ENCODE measurements around the gene SEC14L2.

SEC14L2 gene

DNA sequence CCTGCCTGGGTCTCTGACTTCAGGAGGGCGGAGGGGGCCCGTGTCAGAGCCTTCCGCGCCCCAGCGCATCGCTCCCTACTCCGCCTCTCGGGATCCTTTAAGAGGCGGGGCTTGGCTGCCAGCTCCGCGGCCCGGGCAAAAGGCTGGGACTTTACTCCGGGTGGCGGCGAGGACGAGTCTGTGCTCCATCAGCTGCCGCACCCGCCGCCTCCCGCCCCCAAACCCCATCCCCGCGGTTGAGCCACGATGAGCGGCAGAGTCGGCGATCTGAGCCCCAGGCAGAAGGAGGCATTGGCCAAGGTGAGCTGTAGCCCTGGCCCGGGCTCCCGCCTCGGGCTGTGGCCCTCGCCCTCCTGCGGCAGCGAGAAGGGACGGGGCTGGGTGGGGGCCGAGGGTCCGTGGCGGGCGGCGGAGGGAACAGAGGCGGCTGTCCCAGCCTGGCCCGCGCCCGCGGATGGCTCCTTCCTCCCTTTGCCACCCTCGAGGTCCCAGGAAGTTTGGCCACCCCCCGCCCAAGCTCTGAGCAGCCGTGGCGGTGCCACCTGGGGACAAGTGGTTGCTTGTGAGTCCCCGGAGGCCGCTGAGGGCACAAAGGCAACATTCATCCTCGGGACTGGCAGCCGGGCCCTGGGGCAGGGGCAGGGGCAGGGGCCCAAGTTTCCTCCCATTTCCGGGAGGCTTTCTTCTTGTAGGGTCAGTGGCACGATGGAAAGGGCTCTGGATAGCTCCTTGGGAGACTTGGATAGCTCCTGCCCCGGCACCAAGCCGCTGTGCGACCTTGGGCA is at the start of gene SEC14L2:
TSS of gene SEC14L2 (plus strand) at position 148 of the 785 bp plus-strand sequence. CDS start at position 247, 99 bp downstream.
- peak; percentile 60 for DNase-seq

DNA sequence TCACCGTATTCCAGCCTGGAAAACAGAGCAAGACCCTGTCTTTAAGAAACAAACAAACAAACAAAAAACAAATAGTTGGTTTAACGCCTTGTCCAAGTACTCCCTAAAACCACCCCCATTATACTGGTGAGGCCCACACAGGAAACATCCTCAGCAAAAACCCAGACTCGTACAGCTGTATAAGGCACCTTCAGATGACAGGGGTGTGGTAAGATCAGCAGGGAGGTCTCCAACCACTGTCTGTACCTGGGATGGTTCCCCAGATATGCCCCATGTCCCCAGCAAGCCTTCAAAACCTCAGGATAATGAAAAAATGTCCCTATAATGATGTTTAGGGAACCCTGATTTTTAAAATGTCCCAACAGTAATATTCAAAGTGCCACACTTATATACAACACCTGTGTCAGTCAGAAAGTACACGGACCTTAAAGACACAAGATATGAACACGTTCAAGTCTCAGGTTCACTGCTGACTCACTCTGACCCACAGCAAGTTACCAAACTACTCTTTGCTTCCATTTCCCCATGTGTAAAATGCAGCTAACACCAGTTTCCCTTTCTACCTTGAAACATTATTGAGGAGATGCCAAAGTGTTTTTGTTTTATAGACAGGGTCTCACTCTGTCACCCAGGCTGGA is 49.4 kb upstream of the SEC14L2 start:
- peak; percentile 68 for DNase-seq

DNA sequence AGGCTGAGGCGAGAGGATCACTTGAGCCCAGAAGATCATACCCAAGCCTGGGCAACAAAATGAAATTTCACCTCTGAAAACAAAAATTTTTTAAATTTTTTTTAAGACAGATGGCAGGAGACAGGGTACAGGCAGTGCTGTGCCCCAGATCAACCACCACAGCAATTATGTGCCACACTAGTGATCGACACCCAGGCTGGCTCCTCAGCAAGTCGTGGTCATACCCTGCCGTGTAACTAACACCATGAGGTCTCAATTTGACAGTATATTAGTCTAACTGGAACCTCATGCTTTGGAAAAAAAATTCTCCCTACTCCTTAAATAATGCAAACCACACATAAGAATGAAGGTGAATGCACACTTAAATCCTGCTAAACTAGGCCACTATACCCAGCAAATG is 48.4 kb upstream of the SEC14L2 start:
- peak; percentile 62 for DNase-seq

DNA sequence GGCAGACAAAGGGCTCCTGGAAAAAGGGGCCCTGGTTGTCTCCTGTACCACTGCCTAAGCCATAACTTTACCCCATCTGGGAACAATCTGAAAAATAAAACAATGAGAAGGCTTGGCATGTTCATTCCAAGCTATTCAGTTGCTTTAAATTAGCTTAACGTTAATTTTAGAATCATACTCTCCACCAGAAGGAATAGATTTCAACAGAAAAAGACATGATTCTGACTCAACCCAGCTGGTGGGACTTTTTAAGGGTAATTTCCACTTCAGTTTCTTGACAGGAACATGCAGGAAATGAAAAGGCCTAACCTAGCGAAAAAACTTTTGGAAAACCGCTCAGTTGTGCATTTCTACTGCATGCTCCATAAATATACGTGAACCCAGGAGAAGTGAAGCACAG is 48.0 kb upstream of the SEC14L2 start:
- DNase-seq: no peak

DNA sequence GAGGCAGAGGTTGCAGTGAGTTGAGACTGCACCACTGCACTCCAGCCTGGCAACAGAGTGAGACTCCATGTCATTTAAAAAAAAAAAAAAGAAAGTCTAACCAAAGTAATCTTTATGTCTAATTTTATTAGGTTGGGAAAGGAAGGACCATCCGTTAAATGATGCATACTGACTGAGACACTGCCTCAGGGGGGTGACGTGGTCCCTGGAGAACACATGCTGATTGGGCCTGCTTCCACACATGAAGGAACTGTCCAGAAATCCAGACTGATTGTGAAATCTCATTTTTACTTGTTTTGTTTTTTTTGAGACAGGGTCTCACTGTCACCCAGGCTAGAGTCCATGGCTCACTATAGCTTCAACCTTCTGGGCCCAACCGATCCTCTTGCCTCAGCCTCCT is 45.6 kb upstream of the SEC14L2 start:
- no peak for DNase-seq

DNA sequence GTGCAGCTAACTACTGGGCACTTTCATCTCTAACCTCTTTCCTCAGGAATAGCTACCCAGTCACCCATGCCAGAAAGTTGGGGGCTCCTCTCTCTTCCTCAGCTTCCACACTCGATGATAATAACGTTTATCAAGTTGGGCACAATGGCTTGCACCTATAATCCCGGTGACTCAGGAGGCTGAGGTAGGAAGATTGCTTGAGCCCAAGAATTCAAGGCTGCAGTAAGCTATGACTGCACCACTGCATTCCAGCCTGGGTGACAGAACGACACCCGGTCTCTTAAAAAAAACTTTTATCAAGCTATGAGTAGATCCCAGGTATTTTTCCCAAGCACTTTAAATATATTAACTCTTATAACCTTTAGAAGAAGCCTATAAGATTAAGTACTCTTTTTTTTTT is 42.2 kb upstream of the SEC14L2 start:
- DNase-seq: no peak

DNA sequence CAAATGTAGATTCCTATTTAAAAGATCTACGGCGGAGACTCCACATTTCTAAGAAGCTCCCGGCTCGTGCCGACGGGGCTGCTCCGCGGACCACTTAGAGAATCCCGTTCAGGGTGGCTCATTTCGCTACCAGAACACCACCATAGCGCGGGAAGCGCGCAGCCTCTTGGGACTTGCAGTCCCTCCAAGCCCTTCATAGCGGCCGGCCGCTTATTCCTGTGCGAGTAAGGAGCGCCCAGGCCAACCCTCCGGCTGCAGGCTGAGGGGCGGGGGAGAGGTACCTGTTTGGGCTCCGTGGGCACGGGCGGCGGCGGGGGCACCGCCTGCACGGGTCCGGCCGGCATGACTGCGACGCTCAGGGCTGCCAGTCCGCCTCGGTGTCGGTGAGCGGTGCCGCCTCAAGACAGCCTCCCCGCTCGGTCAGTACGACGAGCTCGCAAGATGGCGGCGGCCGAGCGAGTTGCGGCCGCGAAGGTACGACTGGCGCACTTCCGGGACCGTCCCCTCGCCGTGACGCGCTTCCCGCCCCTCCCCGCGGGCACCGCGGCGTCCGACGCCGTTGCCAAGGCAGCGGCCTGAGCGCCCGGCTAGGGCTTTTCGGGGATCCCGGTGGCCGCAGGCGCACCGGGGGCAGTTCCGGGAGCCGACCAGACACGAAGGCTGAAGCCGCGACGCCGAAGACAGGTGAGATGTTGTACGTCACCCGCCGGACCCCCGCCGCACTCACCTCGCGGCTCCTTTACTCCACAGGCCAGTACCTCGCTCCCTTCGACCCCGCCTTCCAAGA is 40.2 kb upstream of the SEC14L2 start, which contains the start of the genes CCDC157 and SF3A1:
TSS of gene CCDC157 (plus strand) at position 559 of the 787 bp plus-strand sequence. CDS start 8,994 bp downstream, outside the sequence.
TSS of gene SF3A1 (minus strand) at position 446 of the 787 bp plus-strand sequence. CDS start at position 344, 102 bp downstream.
- peak; percentile 95 for DNase-seq

DNA sequence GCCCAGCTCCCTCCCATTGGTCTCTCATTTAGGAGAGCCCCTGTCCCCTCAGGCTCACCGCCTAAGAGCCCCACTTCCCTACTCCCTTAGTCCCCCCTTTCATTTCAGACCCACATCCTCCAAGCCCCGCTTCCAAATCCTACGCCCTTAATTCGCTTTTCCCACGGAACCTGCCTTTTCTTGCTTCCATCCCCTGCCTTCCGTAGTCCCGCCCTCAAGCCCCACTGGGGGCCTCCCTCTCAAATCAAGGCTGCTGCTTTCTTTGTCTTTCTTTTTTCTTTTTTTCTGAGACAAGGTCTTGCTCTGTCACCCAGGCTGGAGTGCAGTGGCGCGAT is 39.6 kb upstream of the SEC14L2 start:
- DNase-seq: no peak

DNA sequence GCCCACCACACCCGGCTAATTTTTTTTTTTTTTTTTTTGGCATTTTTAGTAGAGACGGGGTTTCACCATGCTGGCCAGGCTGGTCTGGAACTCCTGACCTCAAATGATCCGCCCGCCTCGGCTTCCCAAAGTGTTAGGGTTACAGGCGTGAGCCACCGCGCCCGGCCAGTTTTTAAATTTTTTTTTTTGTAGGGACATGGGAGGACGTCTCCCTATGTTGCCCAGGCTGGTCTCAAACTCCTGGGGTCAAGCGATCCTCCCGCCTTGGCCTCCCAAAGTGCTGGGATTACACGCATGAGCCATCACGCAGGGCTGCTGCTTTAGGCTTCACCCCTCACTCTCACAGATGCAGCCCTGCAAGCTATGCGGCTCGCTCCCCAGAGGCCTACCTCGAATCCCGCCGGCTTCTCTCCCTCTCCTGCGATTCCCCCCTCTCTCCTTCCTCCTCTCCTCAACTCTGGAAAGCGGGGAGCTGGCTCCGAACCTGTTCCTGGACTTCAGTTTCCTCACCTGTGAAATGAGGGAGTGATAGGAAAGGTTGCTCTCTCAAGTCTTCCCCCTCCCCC is 39.1 kb upstream of the SEC14L2 start:
- DNase-seq: no peak

DNA sequence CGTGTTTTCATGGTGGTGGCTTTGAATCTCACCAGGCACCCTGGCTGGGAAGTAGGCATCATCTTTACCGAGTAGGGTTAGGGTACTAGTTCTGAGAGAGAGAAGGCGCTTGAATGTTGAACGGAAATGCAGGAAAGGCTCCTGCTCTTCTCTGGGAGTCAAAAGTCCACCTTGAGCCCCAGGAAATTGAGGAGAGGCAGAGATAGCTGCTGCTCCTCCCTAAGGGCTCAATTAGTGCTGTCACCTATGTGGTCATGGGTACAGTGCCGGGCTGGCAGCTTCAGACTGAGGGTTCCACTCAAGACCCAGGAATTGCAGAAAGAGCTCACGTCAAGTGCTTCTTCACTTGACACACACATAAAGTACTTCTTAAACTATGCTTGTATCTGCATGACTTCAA is 38.3 kb upstream of the SEC14L2 start:
- no peak for DNase-seq

DNA sequence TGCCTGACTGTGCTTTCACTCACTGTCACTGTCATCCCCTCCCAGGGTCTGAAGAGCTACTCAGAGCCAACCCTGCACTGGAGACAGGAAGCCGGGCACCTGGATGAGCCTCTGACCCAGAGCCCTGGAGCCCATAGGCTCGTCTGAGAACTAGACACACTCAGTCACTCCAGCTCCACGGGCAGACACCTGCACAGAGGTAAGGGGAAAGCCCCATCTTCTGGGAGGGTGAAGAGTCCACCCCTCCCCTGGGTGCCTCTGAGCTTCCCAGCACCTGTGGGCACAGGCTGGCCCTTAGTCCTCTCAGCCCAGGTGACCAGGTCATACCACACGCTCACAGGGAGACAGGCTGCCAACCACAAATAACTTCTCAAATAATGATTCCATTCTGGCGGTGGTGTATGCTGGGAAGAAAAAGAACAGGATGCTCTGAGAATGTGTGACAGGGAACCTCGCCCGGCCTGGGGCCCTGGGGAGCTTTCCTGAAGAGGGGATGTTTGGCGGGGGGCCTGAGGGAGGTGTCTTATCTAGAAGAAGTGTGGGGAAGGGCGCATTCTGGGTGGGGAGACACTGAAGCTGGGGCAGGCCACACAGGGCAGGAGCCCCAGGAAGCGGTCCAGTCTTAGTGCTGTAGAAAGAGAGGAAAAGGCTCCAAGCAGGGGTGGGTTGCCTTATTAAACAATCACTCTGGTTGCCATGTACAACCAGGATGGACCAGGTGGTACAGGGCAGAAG is 34.7 kb upstream of the SEC14L2 start:
- no peak for DNase-seq

DNA sequence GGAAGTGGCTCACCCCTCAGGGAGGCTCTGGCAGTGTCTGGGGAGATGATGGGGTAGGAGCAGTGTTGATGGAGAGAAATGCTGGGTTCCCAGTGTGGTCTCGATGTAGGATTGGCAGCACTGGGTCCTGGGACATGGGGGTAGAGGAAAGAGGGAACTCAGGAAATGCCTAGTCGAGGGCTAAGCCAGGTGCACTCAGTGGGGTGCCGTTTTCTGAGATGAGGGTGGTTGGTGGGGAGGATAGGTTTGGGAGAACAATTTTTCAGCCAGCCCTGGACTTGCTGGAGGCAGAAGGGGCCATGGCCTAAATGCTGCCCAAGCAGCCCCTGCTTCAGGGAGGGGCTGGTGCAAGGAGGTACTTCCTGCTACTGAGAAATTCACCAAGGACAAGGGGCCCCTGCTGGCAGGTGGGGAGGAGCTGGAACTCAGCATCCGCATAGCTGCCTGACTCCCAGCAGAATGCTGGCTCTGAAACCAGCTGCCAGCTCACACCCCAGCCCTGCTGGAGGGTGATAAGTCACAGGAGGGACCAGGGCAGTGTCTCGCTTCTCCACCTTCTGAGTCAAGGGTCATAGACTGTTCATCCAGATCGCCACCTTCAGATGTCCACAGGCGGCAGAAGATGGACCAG is 34.1 kb upstream of the SEC14L2 start:
- no peak for DNase-seq

DNA sequence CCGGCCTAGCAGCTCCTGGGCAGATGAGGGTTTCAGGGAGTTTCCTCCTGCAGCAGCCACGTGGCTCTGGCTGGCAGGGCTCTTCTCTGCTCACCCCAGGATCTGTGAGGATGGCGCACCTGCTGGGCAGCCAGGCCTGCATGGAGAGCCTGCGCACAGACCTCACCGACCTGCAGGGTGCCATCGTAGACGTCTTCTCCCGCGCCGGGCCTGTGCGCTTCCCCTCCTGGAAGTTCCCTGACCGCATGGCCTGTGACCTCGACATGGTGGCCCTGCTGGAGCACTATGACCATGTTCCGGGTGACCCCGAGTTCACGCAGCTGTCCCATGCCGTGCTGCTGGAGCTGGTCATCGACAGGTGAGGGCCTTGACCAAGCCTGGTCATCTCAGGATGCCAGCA is 30.9 kb upstream of the SEC14L2 start:
- DNase-seq: no peak

DNA sequence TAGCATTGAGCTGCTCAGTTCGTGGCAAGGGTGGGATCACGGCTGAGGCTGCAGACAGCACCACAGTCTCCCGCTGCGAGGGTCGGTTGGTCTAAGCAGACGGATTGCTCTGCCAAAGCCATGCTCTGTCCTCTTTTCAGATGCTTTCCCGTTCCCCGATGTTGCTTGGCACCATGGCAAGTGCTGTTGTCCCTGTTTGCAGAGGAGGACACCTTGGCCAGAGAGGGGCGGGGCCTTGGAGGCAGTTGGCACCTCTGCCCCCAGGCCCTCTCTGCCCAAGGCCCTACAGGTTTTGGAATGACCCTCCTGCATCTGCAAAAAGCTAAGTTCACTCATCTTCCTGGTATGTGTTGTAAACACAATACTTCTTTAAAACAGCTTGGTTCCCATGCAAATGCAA is 28.4 kb upstream of the SEC14L2 start:
- no peak for DNase-seq

DNA sequence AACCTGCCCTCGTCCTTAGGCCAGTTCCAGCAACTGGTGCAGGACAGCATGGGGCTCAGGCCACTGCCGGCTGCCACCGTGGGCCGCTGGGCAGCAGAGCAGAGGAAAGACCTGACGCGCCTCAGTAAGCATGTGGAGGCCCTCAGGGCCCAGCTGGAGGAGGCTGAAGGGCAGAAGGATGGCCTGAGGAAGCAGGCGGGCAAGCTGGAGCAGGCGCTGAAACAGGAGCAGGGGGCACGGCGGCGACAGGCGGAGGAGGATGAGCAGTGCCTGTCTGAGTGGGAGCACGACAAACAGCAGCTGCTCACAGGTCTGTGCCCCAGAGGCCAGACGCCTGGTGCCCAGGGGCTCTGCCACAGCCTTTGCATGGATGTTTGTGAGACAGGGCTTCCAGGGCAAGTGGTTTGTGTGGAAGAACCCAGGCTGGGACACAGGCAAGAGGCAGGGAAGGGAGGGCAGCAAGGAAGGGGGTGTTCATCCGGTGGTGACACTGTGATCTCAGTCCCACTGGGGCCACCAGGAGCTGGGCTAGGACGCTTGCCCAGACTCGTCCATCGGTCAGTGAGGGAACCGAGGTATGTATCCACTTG is 26.1 kb upstream of the SEC14L2 start:
- DNase-seq: no peak

DNA sequence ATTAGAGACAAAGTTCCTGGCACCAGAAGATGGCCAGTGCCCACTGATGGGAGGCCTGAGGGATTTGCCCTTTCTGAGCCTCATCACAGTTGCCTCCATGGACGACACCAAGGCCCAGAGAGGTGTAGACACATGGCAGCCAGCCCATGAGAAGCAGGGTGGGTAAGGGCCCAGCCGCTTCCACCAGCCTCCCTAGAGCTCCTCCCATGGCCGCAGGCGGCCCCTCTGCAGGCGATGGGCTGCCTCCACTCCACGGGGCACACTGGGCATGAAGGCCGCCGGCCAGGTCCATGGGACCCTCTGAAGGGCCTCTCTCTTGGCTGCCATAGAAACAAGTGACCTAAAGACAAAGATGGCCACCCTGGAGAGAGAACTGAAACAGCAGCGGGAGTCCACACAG is 25.5 kb upstream of the SEC14L2 start:
- no peak for DNase-seq

DNA sequence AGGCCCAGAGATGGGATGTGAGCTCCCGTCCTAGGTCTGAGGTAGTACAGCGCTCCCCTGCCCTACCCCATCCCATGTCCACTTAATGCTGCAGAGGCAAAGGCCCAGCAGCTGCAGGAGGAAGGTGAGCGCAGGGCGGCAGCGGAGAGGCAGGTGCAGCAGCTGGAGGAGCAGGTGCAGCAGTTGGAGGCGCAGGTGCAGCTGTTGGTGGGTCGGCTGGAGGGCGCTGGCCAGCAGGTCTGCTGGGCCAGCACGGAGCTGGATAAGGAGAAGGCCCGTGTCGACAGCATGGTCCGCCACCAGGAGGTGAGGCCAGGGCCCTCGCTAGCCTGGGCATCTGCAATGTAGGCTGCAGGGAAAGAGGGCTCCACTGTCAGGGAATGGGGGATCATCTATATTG is 24.8 kb upstream of the SEC14L2 start:
- DNase-seq: no peak

DNA sequence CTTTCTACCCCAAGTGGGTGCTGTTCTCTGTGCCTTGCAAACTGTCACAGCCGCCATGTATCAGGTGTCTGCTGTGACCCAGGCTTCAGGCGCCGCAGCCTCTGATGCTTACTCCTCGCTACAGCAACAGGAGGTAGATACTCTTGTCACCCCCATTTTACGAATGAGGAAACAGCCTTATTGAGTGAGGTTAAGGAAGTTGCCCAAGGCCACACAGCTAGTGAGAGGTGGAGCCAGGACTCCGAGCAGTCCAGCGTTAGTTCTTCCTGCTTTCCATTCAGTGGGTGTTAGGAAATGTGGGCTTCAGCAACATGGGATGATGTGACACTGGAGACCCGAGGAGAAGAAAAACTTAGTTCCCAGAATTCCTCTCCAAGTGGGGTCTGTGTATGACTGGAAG is 23.9 kb upstream of the SEC14L2 start:
- DNase-seq: no peak

DNA sequence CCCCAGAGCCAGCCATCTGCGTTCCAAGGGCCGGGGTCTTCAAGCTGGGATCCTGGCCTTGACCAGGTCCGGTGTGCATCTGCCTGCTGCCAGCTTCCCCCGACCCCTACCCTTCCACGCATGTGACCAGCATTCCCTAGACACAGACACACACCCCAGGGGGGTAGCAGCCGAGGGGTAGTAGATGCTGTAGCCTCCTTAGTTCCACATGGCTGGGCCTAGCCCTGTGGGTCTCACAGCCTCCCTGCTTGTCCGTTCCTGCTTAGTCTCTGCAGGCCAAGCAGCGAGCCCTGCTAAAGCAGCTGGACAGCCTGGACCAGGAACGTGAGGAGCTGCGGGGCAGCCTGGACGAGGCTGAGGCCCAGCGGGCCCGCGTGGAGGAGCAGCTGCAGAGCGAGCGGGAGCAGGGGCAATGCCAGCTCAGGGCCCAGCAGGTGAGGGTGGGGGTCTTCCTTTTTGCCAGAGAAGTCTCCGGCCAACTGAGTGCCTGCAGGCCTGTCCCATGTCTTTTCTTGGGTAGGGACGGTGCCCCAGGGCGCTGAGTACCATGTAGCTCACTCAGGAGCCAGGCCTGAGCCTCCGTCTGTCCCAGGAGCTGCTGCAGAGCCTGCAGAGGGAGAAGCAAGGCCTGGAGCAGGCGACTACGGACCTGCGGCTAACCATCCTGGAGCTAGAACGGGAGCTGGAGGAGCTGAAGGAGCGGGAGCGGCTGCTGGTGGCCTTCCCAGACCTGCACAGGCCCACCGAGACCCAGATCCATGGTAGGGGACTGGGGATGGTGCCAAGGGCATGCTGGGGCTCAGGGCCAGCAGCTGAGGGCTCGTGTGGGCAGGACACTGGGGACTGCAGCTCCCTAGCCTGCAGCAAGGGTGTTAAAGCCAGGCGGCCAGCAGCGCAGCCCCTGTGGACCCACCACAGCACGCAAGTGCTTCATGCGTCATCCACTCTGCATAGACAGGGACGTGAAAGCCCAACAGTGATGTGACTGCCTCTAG is 23.2 kb upstream of the SEC14L2 start:
- DNase-seq: no peak

DNA sequence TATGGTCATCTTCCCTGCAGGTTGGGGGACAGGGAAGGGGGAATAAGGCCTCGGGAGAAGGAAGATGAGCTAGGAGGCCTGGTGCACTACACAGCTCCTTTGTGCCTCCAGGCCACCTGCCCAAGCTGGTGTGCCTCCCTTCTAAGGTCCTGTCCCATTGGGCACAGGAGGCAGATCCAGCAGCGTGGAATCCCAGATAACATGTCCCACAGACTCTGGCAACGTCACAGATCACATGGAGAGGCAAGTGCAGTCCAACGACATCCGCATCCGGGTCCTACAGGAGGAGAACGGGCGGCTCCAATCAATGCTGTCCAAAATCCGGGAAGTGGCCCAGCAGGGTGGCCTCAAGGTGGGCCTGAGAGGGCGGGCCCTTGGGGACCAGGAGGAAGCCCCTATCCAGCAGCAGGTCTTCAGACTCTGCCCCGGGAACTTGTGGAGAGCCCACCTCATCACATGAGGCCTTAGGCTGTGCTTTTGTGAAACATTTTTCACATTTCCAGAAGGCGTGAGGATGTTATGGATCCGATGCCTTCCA is 21.4 kb upstream of the SEC14L2 start:
- no peak for DNase-seq
